Fibroblast of peridontal ligament (primary cell): ENCODE results near the gene FAM171A2.
"Not testable (repeated sequence)": the region's sequence is repeated elsewhere in the genome, so short reads cannot be mapped to it uniquely, and the experiment has no call there.

Experiments used
- DNase-seq: peaks from one replicate; pipeline ENCODE4 v3.0.0-alpha.2; 2010; ENCODE audit errors: extremely low read depth

Gene FAM171A2

GRCh38 chr17:44383861-44384260 lies 20.2 kb upstream of the FAM171A2 start:
- DNase-seq = no peak

- no peak for DNase-seq
Observed at GRCh38 chr17:44383363-44383762, 19.7 kb upstream of the FAM171A2 start.

GRCh38 chr17:44382917-44383316 lies 19.3 kb upstream of the FAM171A2 start:
- DNase-seq = no peak

GRCh38 chr17:44381810-44382305 lies 18.2 kb upstream of the FAM171A2 start:
- no peak for DNase-seq

- DNase-seq = no peak
Observed at GRCh38 chr17:44380767-44381166, 17.1 kb upstream of the FAM171A2 start.

- DNase-seq = no peak
Observed at GRCh38 chr17:44379887-44380286, 16.2 kb upstream of the FAM171A2 start.

GRCh38 chr17:44378171-44378705 lies 14.6 kb upstream of the FAM171A2 start:
- no peak for DNase-seq

GRCh38 chr17:44376779-44377178 lies 13.1 kb upstream of the FAM171A2 start:
- no peak for DNase-seq

GRCh38 chr17:44376124-44376523 lies 12.5 kb upstream of the FAM171A2 start:
- DNase-seq = no peak

GRCh38 chr17:44375196-44376017 lies 11.8 kb upstream of the FAM171A2 start:
- no peak for DNase-seq

- DNase-seq = no peak
Observed at GRCh38 chr17:44374306-44375195, 10.9 kb upstream of the FAM171A2 start.

GRCh38 chr17:44372036-44372435 lies 8.4 kb upstream of the FAM171A2 start:
- DNase-seq = no peak

GRCh38 chr17:44369414-44370023 lies 5.9 kb upstream of the FAM171A2 start:
- DNase-seq = not testable (repeated sequence)

GRCh38 chr17:44368391-44369243 lies 5.0 kb upstream of the FAM171A2 start:
- not testable (repeated sequence) for DNase-seq

GRCh38 chr17:44367231-44367979 lies 3.8 kb upstream of the FAM171A2 start:
- no peak for DNase-seq

- not testable (repeated sequence) for DNase-seq
Observed at GRCh38 chr17:44365051-44365450, 1.4 kb upstream of the FAM171A2 start.

GRCh38 chr17:44362949-44363612 lies 572 bp downstream of the FAM171A2 start:
- DNase-seq = no peak

GRCh38 chr17:44362459-44362948 lies 1.1 kb downstream of the FAM171A2 start:
- no peak for DNase-seq
